HepG2 (cell line): ENCODE measurements around the gene SRRM2. TPM values are rescaled to one million over a fixed set of nuclear protein-coding genes. Genes with fewer than 3 reads are reported as not detected.

Experiments
- CHCHD3 ChIP-seq: sonication (generic); formaldehyde crosslinking; IDR thresholded peaks from 2 replicates; pipeline ENCODE4 v1.8.0; 2022; ENCODE audit warnings: mild to moderate bottlenecking, missing genetic modification reagents, moderate library complexity
- DMAP1 ChIP-seq: IDR thresholded peaks from 2 replicates; pipeline ENCODE4 v1.6.1; 2016
- ELF1 ChIP-seq: sonication (generic); formaldehyde crosslinking; IDR thresholded peaks from 2 replicates; pipeline ENCODE4 v1.4.0; 2020; ENCODE audit warnings: missing genetic modification reagents
- GFI1 ChIP-seq: sonication (generic); formaldehyde crosslinking; IDR thresholded peaks from 2 replicates; pipeline ENCODE4 v1.5.0; 2020; ENCODE audit warnings: missing genetic modification reagents, mild to moderate bottlenecking, borderline replicate concordance
- GMEB2 ChIP-seq: IDR thresholded peaks from 2 replicates; pipeline ENCODE4 v1.6.1; 2016; ENCODE audit warnings: missing biosample characterization, missing genetic modification reagents, low read depth
- HNRNPLL ChIP-seq: fragments of 200-400 bp; formaldehyde crosslinking; IDR thresholded peaks from 2 replicates; pipeline ENCODE4 v1.6.1; 2017; ENCODE audit warnings: mild to moderate bottlenecking, low read depth, low read length; ENCODE audit not compliant: poor library complexity, severe bottlenecking
- HOXA9 ChIP-seq: sonication (generic); formaldehyde crosslinking; IDR thresholded peaks from 2 replicates; pipeline ENCODE4 v1.8.1; 2022; ENCODE audit warnings: missing genetic modification reagents, mild to moderate bottlenecking, moderate library complexity, borderline replicate concordance
- JUND ChIP-seq: sonication (generic); formaldehyde crosslinking; IDR thresholded peaks from 2 replicates; pipeline ENCODE4 v1.8.0; 2022; ENCODE audit warnings: mild to moderate bottlenecking, missing genetic modification reagents
- KLF6 ChIP-seq: IDR thresholded peaks from 2 replicates; pipeline ENCODE4 v1.8.0; 2016; ENCODE audit warnings: missing biosample characterization, missing genetic modification reagents
- LBX2 ChIP-seq: sonication (generic); formaldehyde crosslinking; IDR thresholded peaks from 2 replicates; pipeline ENCODE4 v1.5.0; 2020; ENCODE audit warnings: missing genetic modification reagents, mild to moderate bottlenecking, borderline replicate concordance
- MTA1 ChIP-seq: sonication (generic); formaldehyde crosslinking; IDR thresholded peaks from 2 replicates; pipeline ENCODE4 v1.4.0; 2020; ENCODE audit warnings: missing genetic modification reagents, mild to moderate bottlenecking, borderline replicate concordance
- NFIB ChIP-seq: sonication (generic); formaldehyde crosslinking; IDR thresholded peaks from 2 replicates; pipeline ENCODE4 v1.9.0; 2021; ENCODE audit warnings: missing genetic modification reagents, mild to moderate bottlenecking, borderline replicate concordance
- NFYC ChIP-seq: IDR thresholded peaks from 2 replicates; pipeline ENCODE4 v1.6.1; 2016; ENCODE audit warnings: missing genetic modification reagents, missing compliant biosample characterization
- PAF1 ChIP-seq: IDR thresholded peaks from 2 replicates; pipeline ENCODE4 v1.6.1; 2016; ENCODE audit warnings: missing genetic modification reagents, missing compliant biosample characterization
- POGK ChIP-seq: sonication (generic); formaldehyde crosslinking; conservative IDR thresholded peaks from 2 replicates; pipeline ENCODE4 v1.8.0; 2022; ENCODE audit warnings: mild to moderate bottlenecking, moderate library complexity, missing genetic modification reagents
- RAD21 ChIP-seq: fragments of 450-650 bp; formaldehyde crosslinking; IDR thresholded peaks from 2 replicates; pipeline ENCODE4 v1.5.0; 2020; ENCODE audit warnings: mild to moderate bottlenecking
- RBM22 ChIP-seq: fragments of 200-400 bp; formaldehyde crosslinking; optimal IDR thresholded peaks from 2 replicates; pipeline ENCODE3; 2017; ENCODE audit warnings: mild to moderate bottlenecking, low read length, moderate library complexity
- SMAD9 ChIP-seq: sonication (generic); formaldehyde crosslinking; IDR thresholded peaks from 2 replicates; pipeline ENCODE4 v1.5.1; 2020; ENCODE audit warnings: mild to moderate bottlenecking, missing genetic modification reagents
- SMARCC2 ChIP-seq: fragments of 450-650 bp; IDR thresholded peaks from 2 replicates; pipeline ENCODE4 v1.6.1; 2017; ENCODE audit warnings: antibody characterized with exemption, mild to moderate bottlenecking
- TEAD3 ChIP-seq: optimal IDR thresholded peaks from 2 replicates; pipeline ENCODE3; 2016; ENCODE audit warnings: borderline replicate concordance
- ZBTB14 ChIP-seq: sonication (generic); formaldehyde crosslinking; IDR thresholded peaks from 2 replicates; pipeline ENCODE4 v1.4.0; 2020; ENCODE audit warnings: missing genetic modification reagents
- ZFP36 ChIP-seq: fragments of 150-350 bp; IDR thresholded peaks from 2 replicates; pipeline ENCODE4 v1.6.1; 2018; ENCODE audit warnings: borderline replicate concordance, low read length, low read depth; ENCODE audit not compliant: partially characterized antibody
- ZFP82 ChIP-seq: sonication (generic); formaldehyde crosslinking; IDR thresholded peaks from 2 replicates; pipeline ENCODE4 v1.5.1; 2020; ENCODE audit warnings: mild to moderate bottlenecking, missing genetic modification reagents, borderline replicate concordance
- ZNF501 ChIP-seq: sonication (generic); formaldehyde crosslinking; IDR thresholded peaks from 2 replicates; pipeline ENCODE4 v1.5.1; 2020; ENCODE audit warnings: mild to moderate bottlenecking, moderate library complexity, missing genetic modification reagents
- ZNF572 ChIP-seq: sonication (generic); formaldehyde crosslinking; IDR thresholded peaks from 2 replicates; pipeline ENCODE4 v1.5.1; 2020; ENCODE audit warnings: mild to moderate bottlenecking, missing genetic modification reagents
- ZNF614 ChIP-seq: IDR thresholded peaks from 2 replicates; pipeline ENCODE4 v1.6.1; 2018; ENCODE audit warnings: missing biosample characterization, missing genetic modification reagents, inconsistent platforms, borderline replicate concordance
- polyA plus RNA-seq, 8 experiments: library from polyadenylated mRNA; depleted of rRNA in 3 of 8; stranded (reverse) in 7 of 8; unstranded in 1 of 8; fragments of >200 nt; fragmentation: Illumina TruSeq in 4 of 8; extraction: Trizol in 4 of 8; gene quantifications; 2 replicates each; pipeline versions ENCODE4 v1.2.1 to v1.2.3, GENCODE V29; 2011 to 2016; ENCODE audit warnings: low read depth in 4 of 8, missing spikeins in 1 of 8, mixed read lengths in 1 of 8; ENCODE audit not compliant: insufficient read depth in 1 of 8
- total RNA-seq, 5 experiments: library from RNA; depleted of rRNA; stranded (reverse); fragments of >200 nt; fragmentation: Illumina TruSeq; extraction: Trizol; gene quantifications; 2 replicates each; pipeline ENCODE4 v1.2.3, GENCODE V29; 2016; ENCODE audit warnings: low read depth in 1 of 5

SRRM2 gene
- total and polyA plus RNA-seq, 2 of the 13 experiments (the other 11 are each of a cell fraction or from before 2014, with no cell fraction given), result 50.4 to 112 TPM

GRCh38 chr16:2770057-2770951 lies 17.9 kb downstream of the SRRM2 start (continued):
- TF ChIP-seq LBX2 (CRISPR knock-in tag) (no peak), HNRNPLL (peak; percentile 15), SMARCC2 (no peak), KLF6 (CRISPR knock-in tag) (no peak), ZFP36 (no peak), JUND (no peak), ZNF501 (CRISPR knock-in tag) (no peak), DMAP1 (CRISPR knock-in tag) (no peak), ELF1 (CRISPR knock-in tag) (no peak), ZBTB14 (CRISPR knock-in tag) (no peak), CHCHD3 (CRISPR knock-in tag) (no peak), PAF1 (peak; percentile 37; the same call in 1 of the 2 replicates), POGK (no peak), TEAD3 (CRISPR knock-in tag) (no peak), SMAD9 (CRISPR knock-in tag) (no peak), NFIB (CRISPR knock-in tag) (no peak), GMEB2 (no peak), ZNF572 (CRISPR knock-in tag) (no peak), RBM22 (peak; percentile 51), MTA1 (CRISPR knock-in tag) (no peak), GFI1 (CRISPR knock-in tag) (no peak), RAD21 (CRISPR knock-in tag) (0 out of 2 replicates have a peak, but pooled peaks have one; percentile 18), HOXA9 (no peak), NFYC (CRISPR knock-in tag) (no peak), ZFP82 (CRISPR knock-in tag) (no peak), ZNF614 (no peak)
